PC-9 (cell line): ENCODE data around the gene ADCY2. TPM values are rescaled to one million over a fixed set of nuclear protein-coding genes. Genes with fewer than 3 reads are reported as not detected.

Experiments used
- BruUV-seq: library from RNA; stranded (reverse); fragments of 400-500 nt; replicated peaks from 2 replicates; lab custom pipeline; 2021; lab: Mats Ljungman, UMichigan
- CTCF ChIA-PET: fragments of 300-600 bp; sonication (Branson Sonifier 250); formaldehyde crosslinking; loops from one replicate; lab custom pipeline; 2022; ENCODE audit warnings: antibody characterized with exemption; lab: Charles Lee
- POLR2A ChIA-PET: fragments of 300-600 bp; sonication (Branson Sonifier 250); formaldehyde crosslinking; loops from one replicate; lab custom pipeline; 2022; ENCODE audit warnings: antibody characterized with exemption; ENCODE audit not compliant: unreplicated experiment; lab: Charles Lee
- DNase-seq, 2 experiments: peaks; one replicate each; pipeline versions ENCODE4 v3.0.0 to v3.0.0-alpha.2; 2015 to 2022; ENCODE audit warnings: mixed read lengths in 1 of 2
- H2AFZ ChIP-seq: fragments of 200-600 bp; sonication (generic); 2 replicates; pipeline ENCODE4 v1.8.1; 2017; ENCODE audit warnings: antibody characterized with exemption
- H3F3A ChIP-seq: fragments of 200-600 bp; sonication (generic); 2 replicates; pipeline ENCODE4 v1.8.1; 2017; ENCODE audit warnings: antibody characterized with exemption, mild to moderate bottlenecking, low read depth; ENCODE audit not compliant: insufficient read depth
- H3K27ac ChIP-seq: fragments of 200-600 bp; sonication (generic); 2 replicates; pipeline ENCODE4 v1.6.1; 2016; ENCODE audit warnings: mixed run types
- H3K27me3 ChIP-seq: fragments of 200-600 bp; sonication (generic); 2 replicates; pipeline ENCODE4 v1.6.1; 2016; ENCODE audit warnings: low read depth, mixed run types; ENCODE audit not compliant: insufficient read depth
- H3K36me3 ChIP-seq: fragments of 200-600 bp; sonication (generic); 2 replicates; pipeline ENCODE4 v1.6.1; 2016; ENCODE audit warnings: low read depth, mixed run types
- H3K4me1 ChIP-seq: fragments of 200-600 bp; sonication (generic); replicated peaks from 2 replicates; pipeline ENCODE4 v1.6.1; 2016; ENCODE audit warnings: mixed run types; ENCODE audit not compliant: insufficient read depth
- H3K4me2 ChIP-seq: fragments of 200-600 bp; sonication (generic); 2 replicates; pipeline ENCODE4 v1.6.1; 2017; ENCODE audit warnings: mixed run types
- H3K4me3 ChIP-seq: fragments of 200-600 bp; sonication (generic); 2 replicates; pipeline ENCODE4 v1.6.1; 2016; ENCODE audit warnings: mixed run types
- H3K79me2 ChIP-seq: fragments of 200-600 bp; sonication (generic); 2 replicates; pipeline ENCODE4 v1.6.1; 2017; ENCODE audit warnings: low read depth, mixed run types
- H3K9me2 ChIP-seq: fragments of 200-600 bp; sonication (generic); 2 replicates; pipeline ENCODE4 v1.8.1; 2017; ENCODE audit warnings: mild to moderate bottlenecking; ENCODE audit not compliant: insufficient read depth
- H3K9me3 ChIP-seq: fragments of 200-600 bp; sonication (generic); 2 replicates; pipeline ENCODE4 v1.8.1; 2016; ENCODE audit warnings: low read depth; ENCODE audit not compliant: insufficient read depth
- H4K20me1 ChIP-seq: fragments of 200-600 bp; sonication (generic); 2 replicates; pipeline ENCODE4 v1.8.1; 2017; ENCODE audit not compliant: insufficient read depth
- EZH2 ChIP-seq: fragments of 200-600 bp; sonication (generic); IDR thresholded peaks from 2 replicates; pipeline ENCODE4 v1.8.0; 2017; ENCODE audit warnings: antibody characterized with exemption, low read depth
- intact Hi-C: fragments of 100-400 bp; cut with micrococcal nuclease; formaldehyde crosslinking; loops from one replicate; pipeline ENCODE4 v1.10.0; 2022; ENCODE audit not compliant: unreplicated experiment
- total RNA-seq: library from RNA; stranded (reverse); gene quantifications from 2 replicates; pipeline ENCODE4 v1.2.3, GENCODE V29; 2021
- TF ChIP-seq, protein P1 (sequence below): fragments of 200-600 bp; sonication (generic); conservative IDR thresholded peaks from 2 replicates; pipeline ENCODE4 v1.6.1; 2017; ENCODE audit warnings: mixed run types, antibody characterized with exemption, mild to moderate bottlenecking, moderate library complexity

Gene ADCY2
- total RNA-seq, 1 experiment from 2014 or later = not detected

DNA sequence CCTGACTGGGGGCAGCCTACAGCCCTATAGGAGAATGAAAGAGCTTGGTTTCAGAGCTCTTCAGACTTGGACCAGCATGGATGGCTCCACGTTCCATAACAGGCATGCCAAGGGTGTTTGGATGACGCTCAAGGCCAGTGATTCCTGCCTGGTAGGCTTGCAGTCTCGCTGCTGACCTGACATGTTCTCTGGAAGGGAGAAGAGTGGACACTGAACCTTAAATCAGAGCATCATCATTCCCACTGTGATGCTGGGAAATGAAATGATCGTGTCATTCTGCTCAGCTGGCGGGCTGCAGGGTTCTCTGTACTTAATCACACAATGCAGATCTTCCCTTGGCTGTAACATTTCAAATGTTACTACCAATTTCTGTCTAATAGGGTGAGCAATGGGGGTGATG, 398.0 kb downstream of the ADCY2 start:
- Histone ChIP-seq H3K4me3 (no peak overlapping the region), H3K4me1 (no peaks in the 10 kb centered on the region), H3K9me3 (no peaks in the 10 kb centered on the region), H3K9me2 (no peaks in the 10 kb centered on the region), H4K20me1 (no peaks in the 10 kb centered on the region), H3K27ac (no peak overlapping the region), H2AFZ (no peak overlapping the region), H3K27me3 (peaks cover 95% of the 10 kb centered on the region), H3F3A (no peaks in the 10 kb centered on the region), H3K36me3 (no peaks in the 10 kb centered on the region), H3K4me2 (no peak overlapping the region), H3K79me2 (no peaks in the 10 kb centered on the region)
- ChIA-PET CTCF (no interaction called here), POLR2A (no interaction called here)
- intact Hi-C loops = no loop called here
- no peak for DNase-seq
- TF ChIP-seq, protein P1, sequence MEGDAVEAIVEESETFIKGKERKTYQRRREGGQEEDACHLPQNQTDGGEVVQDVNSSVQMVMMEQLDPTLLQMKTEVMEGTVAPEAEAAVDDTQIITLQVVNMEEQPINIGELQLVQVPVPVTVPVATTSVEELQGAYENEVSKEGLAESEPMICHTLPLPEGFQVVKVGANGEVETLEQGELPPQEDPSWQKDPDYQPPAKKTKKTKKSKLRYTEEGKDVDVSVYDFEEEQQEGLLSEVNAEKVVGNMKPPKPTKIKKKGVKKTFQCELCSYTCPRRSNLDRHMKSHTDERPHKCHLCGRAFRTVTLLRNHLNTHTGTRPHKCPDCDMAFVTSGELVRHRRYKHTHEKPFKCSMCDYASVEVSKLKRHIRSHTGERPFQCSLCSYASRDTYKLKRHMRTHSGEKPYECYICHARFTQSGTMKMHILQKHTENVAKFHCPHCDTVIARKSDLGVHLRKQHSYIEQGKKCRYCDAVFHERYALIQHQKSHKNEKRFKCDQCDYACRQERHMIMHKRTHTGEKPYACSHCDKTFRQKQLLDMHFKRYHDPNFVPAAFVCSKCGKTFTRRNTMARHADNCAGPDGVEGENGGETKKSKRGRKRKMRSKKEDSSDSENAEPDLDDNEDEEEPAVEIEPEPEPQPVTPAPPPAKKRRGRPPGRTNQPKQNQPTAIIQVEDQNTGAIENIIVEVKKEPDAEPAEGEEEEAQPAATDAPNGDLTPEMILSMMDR = no peak
- no peak for TF ChIP-seq EZH2
- BruUV-seq = no TSS peak

DNA sequence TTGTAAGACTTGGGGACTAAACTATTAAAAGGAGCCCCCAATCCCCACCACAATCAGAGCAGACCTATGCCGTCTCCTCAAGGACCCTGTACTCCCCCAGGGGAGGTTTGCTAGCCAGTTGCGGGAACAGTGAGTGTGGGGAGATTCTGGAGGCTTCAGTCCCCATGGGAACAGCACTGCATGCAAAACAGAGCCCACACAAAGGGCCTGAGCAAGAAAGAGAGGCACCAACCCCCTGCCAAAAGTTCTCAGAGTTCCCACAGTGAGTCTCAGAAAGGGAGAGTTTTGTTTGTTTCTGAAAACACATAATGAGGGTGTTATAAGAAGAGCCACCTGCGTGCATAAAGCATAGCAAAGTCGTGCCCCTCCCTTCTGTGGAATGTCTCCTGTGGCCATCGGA, 398.4 kb downstream of the ADCY2 start:
- H4K20me1 ChIP-seq = no peaks in the 10 kb centered on the region
- H3K4me1 ChIP-seq = no peaks in the 10 kb centered on the region
- no peak overlapping the region for H3K4me2 ChIP-seq
- intact Hi-C loops = no loop called here
- no peaks in the 10 kb centered on the region for H3K79me2 ChIP-seq
- peak in 1 of 2 experiments; percentile 14 for DNase-seq
- no peak for TF ChIP-seq EZH2
- TF ChIP-seq, protein P1 = no peak
- no peaks in the 10 kb centered on the region for H3K9me3 ChIP-seq
- CTCF ChIA-PET = no interaction called here
- H3K9me2 ChIP-seq = no peaks in the 10 kb centered on the region
- BruUV-seq = no TSS peak
- H3K27ac ChIP-seq = no peak overlapping the region
- H3K4me3 ChIP-seq = no peak overlapping the region
- POLR2A ChIA-PET = no interaction called here
- no peak overlapping the region for H2AFZ ChIP-seq
- H3K27me3 ChIP-seq = peaks cover 95% of the 10 kb centered on the region
- no peaks in the 10 kb centered on the region for H3F3A ChIP-seq
- H3K36me3 ChIP-seq = no peaks in the 10 kb centered on the region

DNA sequence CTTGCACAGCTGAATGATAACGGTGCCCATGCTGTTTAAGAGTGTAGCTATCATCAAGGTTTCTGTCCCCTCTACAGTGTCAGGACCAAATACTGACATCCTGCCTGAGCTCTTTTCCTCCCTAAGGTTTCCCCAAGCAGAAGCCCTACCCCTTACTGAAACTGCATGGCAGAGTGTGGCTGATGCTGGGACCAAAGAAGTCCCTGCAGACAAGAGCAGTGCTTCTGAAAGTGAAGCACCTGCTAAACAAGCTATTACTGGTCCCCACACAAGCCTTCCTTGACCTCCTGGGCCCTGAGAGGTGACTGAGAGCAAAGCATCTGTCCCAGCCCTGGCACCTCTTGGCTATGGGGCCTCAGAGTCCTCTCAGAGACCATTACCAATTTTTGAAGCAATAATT, 398.9 kb downstream of the ADCY2 start:
- intact Hi-C loops = no loop called here
- H2AFZ ChIP-seq = no peak overlapping the region
- ChIA-PET POLR2A (no interaction called here), CTCF (no interaction called here)
- H3K4me2 ChIP-seq = no peak overlapping the region
- H3K27me3 ChIP-seq = peaks cover 97% of the 10 kb centered on the region
- BruUV-seq = no TSS peak
- no peak overlapping the region for H3K27ac ChIP-seq
- H3K9me3 ChIP-seq = no peaks in the 10 kb centered on the region
- H3K4me3 ChIP-seq = no peak overlapping the region
- no peaks in the 10 kb centered on the region for H3K36me3 ChIP-seq
- H3K9me2 ChIP-seq = no peaks in the 10 kb centered on the region
- no peaks in the 10 kb centered on the region for H3K79me2 ChIP-seq
- no peaks in the 10 kb centered on the region for H3K4me1 ChIP-seq
- no peak for TF ChIP-seq EZH2
- TF ChIP-seq, protein P1 = no peak
- no peaks in the 10 kb centered on the region for H4K20me1 ChIP-seq
- DNase-seq = no peak
- H3F3A ChIP-seq = no peaks in the 10 kb centered on the region
